Measurements from ENCODE around the gene WWP2.

DNA sequence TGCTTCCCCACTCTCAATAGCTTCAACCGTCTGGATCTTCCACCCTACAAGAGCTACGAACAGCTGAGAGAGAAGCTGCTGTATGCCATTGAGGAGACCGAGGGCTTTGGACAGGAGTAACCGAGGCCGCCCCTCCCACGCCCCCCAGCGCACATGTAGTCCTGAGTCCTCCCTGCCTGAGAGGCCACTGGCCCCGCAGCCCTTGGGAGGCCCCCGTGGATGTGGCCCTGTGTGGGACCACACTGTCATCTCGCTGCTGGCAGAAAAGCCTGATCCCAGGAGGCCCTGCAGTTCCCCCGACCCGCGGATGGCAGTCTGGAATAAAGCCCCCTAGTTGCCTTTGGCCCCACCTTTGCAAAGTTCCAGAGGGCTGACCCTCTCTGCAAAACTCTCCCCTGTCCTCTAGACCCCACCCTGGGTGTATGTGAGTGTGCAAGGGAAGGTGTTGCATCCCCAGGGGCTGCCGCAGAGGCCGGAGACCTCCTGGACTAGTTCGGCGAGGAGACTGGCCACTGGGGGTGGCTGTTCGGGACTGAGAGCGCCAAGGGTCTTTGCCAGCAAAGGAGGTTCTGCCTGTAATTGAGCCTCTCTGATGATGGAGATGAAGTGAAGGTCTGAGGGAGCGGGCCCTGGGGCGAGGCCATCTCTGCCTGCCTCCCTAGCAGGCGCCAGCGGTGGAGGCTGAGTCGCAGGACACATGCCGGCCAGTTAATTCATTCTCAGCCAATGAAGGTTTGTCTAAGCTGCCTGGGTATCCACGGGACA is 177.9 kb downstream of the WWP2 start:
- TF ChIP-seq POLR2AphosphoS5 (IDR thresholded peaks at IDR 0.05; ENCODE audit: borderline replicate concordance, low read depth, low read length), result no peak
- no peak for TF ChIP-seq EZH2 (IDR thresholded peaks at IDR 0.05)

Data from SK-N-MC (cell line).